ENCODE results near the gene FCRLB. TPM values are rescaled to one million over a fixed set of nuclear protein-coding genes. Genes with fewer than 3 reads are reported as not detected.

FCRLB gene
- total and polyA plus RNA-seq, 2 donors (not counting 3 experiments of a cell fraction or from before 2014, with no cell fraction given) = 0.62 TPM

DNA sequence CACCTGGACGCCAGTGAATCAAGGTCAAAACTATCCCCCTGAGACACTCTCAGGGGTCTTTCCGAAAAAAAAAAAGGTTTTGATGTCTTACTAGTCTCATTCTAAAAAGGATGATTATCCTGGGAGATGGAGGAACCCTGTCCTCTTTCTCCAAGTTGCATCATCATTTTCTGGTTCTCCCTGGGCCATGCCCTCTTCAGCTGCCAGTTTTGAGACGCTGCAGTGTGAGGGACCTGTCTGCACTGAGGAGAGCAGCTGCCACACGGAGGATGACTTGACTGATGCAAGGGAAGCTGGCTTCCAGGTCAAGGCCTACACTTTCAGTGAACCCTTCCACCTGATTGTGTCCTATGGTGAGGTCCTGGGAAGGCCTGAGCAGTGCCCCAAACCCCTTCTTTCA, 10.8 kb upstream of the FCRLB start:
- no TSS peak for BruUV-seq (replicated peaks)
- ChIA-PET POLR2A (no interaction called here), CTCF (no interaction called here)
- no peaks in the 10 kb centered on the region for H3K79me2 ChIP-seq (ENCODE audit: control insufficient read depth, insufficient read depth, low read length)
- no peak for FAIRE-seq
- dilution Hi-C loops (cut with MboI; ENCODE audit: extremely low pct_ligation_motif_present, low sequenced_read_pairs) (no loop called here), intact Hi-C loops (cut with micrococcal nuclease) (no loop called here)
- H3K9me1 ChIP-seq (replicated peaks; ENCODE audit: control insufficient read depth, extremely low read depth, insufficient read depth, low read length) = peaks cover 2% of the 10 kb centered on the region
- H3K36me3 ChIP-seq (ENCODE audit: control insufficient read depth in 2 of 2, extremely low read depth in 1 of 2, insufficient read depth in 2 of 2, low read length in 2 of 2) = no peaks in the 10 kb centered on the region
- H3K27me3 ChIP-seq (ENCODE audit: control insufficient read depth in 2 of 2, insufficient read depth in 2 of 2, low read length in 2 of 2) = peaks cover 6 to 25% of the 10 kb centered on the region in 2 experiments
- H2AFZ ChIP-seq (ENCODE audit: low read depth, low read length) = no peak overlapping the region
- H3K9ac ChIP-seq (replicated peaks; ENCODE audit: extremely low read depth, insufficient read depth, low read length) = no peak overlapping the region
- no peak for TF ChIP-seq POLR2A (IDR thresholded peaks at IDR 0.05; ENCODE audit: low read depth, low read length)
- no peak for TF ChIP-seq POLR2AphosphoS5 (IDR thresholded peaks at IDR 0.05; ENCODE audit: insufficient read depth, low read depth, low read length)
- TF ChIP-seq, protein P1, sequence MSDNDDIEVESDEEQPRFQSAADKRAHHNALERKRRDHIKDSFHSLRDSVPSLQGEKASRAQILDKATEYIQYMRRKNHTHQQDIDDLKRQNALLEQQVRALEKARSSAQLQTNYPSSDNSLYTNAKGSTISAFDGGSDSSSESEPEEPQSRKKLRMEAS (IDR thresholded peaks at IDR 0.05; ENCODE audit: insufficient read depth, insufficient read length) = no peak
- TF ChIP-seq FOS (IDR thresholded peaks at IDR 0.05; ENCODE audit: borderline replicate concordance, insufficient read depth, low read length) = no peak
- TF ChIP-seq JUN (IDR thresholded peaks at IDR 0.05; ENCODE audit: borderline replicate concordance, insufficient read depth, insufficient read length, low read depth) = no peak
- H3K27ac ChIP-seq (ENCODE audit: insufficient read depth, low read depth, low read length) = no peak overlapping the region
- DNase-seq (ENCODE audit: low read depth, low spot score) = no peak
- no peaks in the 10 kb centered on the region for H3K9me3 ChIP-seq (replicated peaks; ENCODE audit: control insufficient read depth, insufficient read depth, low read length)
- no peaks in the 10 kb centered on the region for H3K4me1 ChIP-seq (ENCODE audit: control insufficient read depth, extremely low read depth, insufficient read depth, low read length)
- H3K4me2 ChIP-seq (ENCODE audit: insufficient read depth, low read length) = no peak overlapping the region
- H3K4me3 ChIP-seq (replicated peaks in 1 of 3; ENCODE audit: insufficient read depth in 1 of 3, low read depth in 1 of 3, low read length in 3 of 3) = no peak overlapping the region
- H4K20me1 ChIP-seq (replicated peaks; ENCODE audit: control insufficient read depth, extremely low read depth, insufficient read depth, low read length) = no peaks in the 10 kb centered on the region

DNA sequence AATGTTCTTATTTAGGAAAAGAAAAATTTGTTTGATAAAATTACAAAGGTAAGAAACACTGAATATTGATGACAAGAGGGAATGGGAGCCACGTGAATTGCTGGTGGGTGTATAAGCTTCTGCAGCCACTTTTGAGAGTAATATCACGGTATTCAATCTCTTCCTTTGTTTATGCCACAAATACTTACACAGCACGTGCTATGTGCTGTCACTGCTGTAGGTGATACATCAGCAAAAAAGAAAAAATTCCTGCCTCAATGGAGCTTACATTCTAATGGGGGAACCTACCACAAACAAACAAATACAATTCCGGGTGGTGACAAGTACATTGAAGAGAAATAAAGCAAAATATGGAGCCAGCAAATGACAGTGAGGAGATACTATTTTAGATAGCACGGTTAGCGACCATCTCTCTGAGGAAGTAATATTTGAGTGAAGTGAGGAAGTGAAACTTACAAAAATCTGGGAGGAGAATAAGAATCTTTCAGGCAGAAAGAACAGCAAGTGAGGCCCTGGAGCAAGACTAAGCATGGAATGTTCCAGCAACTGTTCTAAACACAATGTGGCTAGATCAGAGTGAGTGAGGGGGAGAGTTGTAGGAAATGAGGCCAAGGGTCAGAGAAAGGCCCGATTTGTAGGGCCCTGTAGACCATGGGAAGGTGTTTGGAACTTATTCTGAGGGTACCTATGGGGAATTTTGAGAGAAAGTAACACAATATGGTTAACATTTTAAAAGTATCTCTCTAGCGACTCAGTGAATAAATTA, 2.6 kb upstream of the FCRLB start:
- DNase-seq (ENCODE audit: low read depth, low spot score) (no peak), FAIRE-seq (no peak)
- no peak overlapping the region for H3K4me3 ChIP-seq (replicated peaks in 1 of 3; ENCODE audit: insufficient read depth in 1 of 3, low read depth in 1 of 3, low read length in 3 of 3)
- H3K9me1 ChIP-seq (replicated peaks; ENCODE audit: control insufficient read depth, extremely low read depth, insufficient read depth, low read length) = peaks cover 2% of the 10 kb centered on the region
- H3K4me2 ChIP-seq (ENCODE audit: insufficient read depth, low read length) = no peak overlapping the region
- ChIA-PET POLR2A (interaction anchor here (0.6 kb wide), 1 partner anchor 39 kb away, joined by 3 read pairs; no protein-coding TSS in a partner anchor), CTCF (no interaction called here)
- dilution Hi-C loops (cut with MboI; ENCODE audit: extremely low pct_ligation_motif_present, low sequenced_read_pairs) = no loop called here
- no peaks in the 10 kb centered on the region for H3K9me3 ChIP-seq (replicated peaks; ENCODE audit: control insufficient read depth, insufficient read depth, low read length)
- TF ChIP-seq FOS (IDR thresholded peaks at IDR 0.05; ENCODE audit: borderline replicate concordance, insufficient read depth, low read length) (no peak), POLR2A (IDR thresholded peaks at IDR 0.05; ENCODE audit: low read depth, low read length) (no peak), EZH2 (IDR thresholded peaks at IDR 0.05; ENCODE audit: borderline replicate concordance, low read depth, low read length, severe bottlenecking) (no peak), GATA2 (IDR thresholded peaks at IDR 0.05; ENCODE audit: insufficient read depth, insufficient read length, low read depth, low read length) (no peak), POLR2AphosphoS5 (IDR thresholded peaks at IDR 0.05; ENCODE audit: insufficient read depth, low read depth, low read length) (no peak), JUN (IDR thresholded peaks at IDR 0.05; ENCODE audit: borderline replicate concordance, insufficient read depth, insufficient read length, low read depth) (no peak), MYC (IDR thresholded peaks at IDR 0.05; ENCODE audit: low read depth, low read length) (no peak)
- TF ChIP-seq, protein P2, sequence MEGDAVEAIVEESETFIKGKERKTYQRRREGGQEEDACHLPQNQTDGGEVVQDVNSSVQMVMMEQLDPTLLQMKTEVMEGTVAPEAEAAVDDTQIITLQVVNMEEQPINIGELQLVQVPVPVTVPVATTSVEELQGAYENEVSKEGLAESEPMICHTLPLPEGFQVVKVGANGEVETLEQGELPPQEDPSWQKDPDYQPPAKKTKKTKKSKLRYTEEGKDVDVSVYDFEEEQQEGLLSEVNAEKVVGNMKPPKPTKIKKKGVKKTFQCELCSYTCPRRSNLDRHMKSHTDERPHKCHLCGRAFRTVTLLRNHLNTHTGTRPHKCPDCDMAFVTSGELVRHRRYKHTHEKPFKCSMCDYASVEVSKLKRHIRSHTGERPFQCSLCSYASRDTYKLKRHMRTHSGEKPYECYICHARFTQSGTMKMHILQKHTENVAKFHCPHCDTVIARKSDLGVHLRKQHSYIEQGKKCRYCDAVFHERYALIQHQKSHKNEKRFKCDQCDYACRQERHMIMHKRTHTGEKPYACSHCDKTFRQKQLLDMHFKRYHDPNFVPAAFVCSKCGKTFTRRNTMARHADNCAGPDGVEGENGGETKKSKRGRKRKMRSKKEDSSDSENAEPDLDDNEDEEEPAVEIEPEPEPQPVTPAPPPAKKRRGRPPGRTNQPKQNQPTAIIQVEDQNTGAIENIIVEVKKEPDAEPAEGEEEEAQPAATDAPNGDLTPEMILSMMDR (IDR thresholded peaks at IDR 0.05; ENCODE audit: extremely low read depth in 1 of 2, insufficient read depth in 1 of 2, low read depth in 1 of 2, low read length in 2 of 2) = no peak
- TF ChIP-seq, protein P1 (IDR thresholded peaks at IDR 0.05; ENCODE audit: insufficient read depth, insufficient read length) = no peak
- no peaks in the 10 kb centered on the region for H4K20me1 ChIP-seq (replicated peaks; ENCODE audit: control insufficient read depth, extremely low read depth, insufficient read depth, low read length)
- no peak overlapping the region for H3K9ac ChIP-seq (replicated peaks; ENCODE audit: extremely low read depth, insufficient read depth, low read length)
- H3K27ac ChIP-seq (ENCODE audit: insufficient read depth, low read depth, low read length) = no peak overlapping the region
- H3K36me3 ChIP-seq (ENCODE audit: control insufficient read depth in 2 of 2, extremely low read depth in 1 of 2, insufficient read depth in 2 of 2, low read length in 2 of 2) = no peaks in the 10 kb centered on the region
- H3K27me3 ChIP-seq (ENCODE audit: control insufficient read depth in 2 of 2, insufficient read depth in 2 of 2, low read length in 2 of 2) = peaks cover 16 to 21% of the 10 kb centered on the region in 2 experiments
- intact Hi-C loops (cut with micrococcal nuclease) = no loop called here
- no peaks in the 10 kb centered on the region for H3K4me1 ChIP-seq (ENCODE audit: control insufficient read depth, extremely low read depth, insufficient read depth, low read length)
- BruUV-seq (replicated peaks) = no TSS peak
- H2AFZ ChIP-seq (ENCODE audit: low read depth, low read length) = no peak overlapping the region
- no peaks in the 10 kb centered on the region for H3K79me2 ChIP-seq (ENCODE audit: control insufficient read depth, insufficient read depth, low read length)

All from endothelial cell of umbilical vein (primary cell).